Ramos (cell line): ENCODE data around the gene HBA1.
"Not testable (repeated sequence)": the region's sequence is repeated elsewhere in the genome, so short reads cannot be mapped to it uniquely, and the experiment has no call there.

Experiments used
- in situ Hi-C: fragments of 300-500 bp; cut with MboI; formaldehyde crosslinking; loops from one replicate; pipeline ENCODE4 v1.14.3; 2022; ENCODE audit warnings: low sequenced_read_pairs; ENCODE audit not compliant: unreplicated experiment

Gene HBA1

GRCh38 chr16:159136-159849, 17.2 kb upstream of the HBA1 start:
- in situ Hi-C loops, result no loop called here

- in situ Hi-C loops, result not testable (repeated sequence)
These were observed 16.2 kb upstream of the HBA1 start for GRCh38 chr16:160242-160641.

GRCh38 chr16:160691-161190, 15.7 kb upstream of the HBA1 start:
- in situ Hi-C loops, result no loop called here

GRCh38 chr16:162271-162991, 14.0 kb upstream of the HBA1 start:
- in situ Hi-C loops, result no loop called here

- in situ Hi-C loops, result not testable (repeated sequence)
These were observed 13.3 kb upstream of the HBA1 start for GRCh38 chr16:163139-163538.

GRCh38 chr16:163696-164095, 12.8 kb upstream of the HBA1 start:
- in situ Hi-C loops, result not testable (repeated sequence)

- in situ Hi-C loops, result not testable (repeated sequence)
These were observed 12.2 kb upstream of the HBA1 start for GRCh38 chr16:164134-164823.

GRCh38 chr16:164827-165538, 11.5 kb upstream of the HBA1 start:
- in situ Hi-C loops, result no loop called here

GRCh38 chr16:165539-166374, 10.7 kb upstream of the HBA1 start, which contains the start of gene HBM:
Gene HBM (plus strand): TSS chr16:165978. CDS start chr16:165998, 20 bp downstream.
- in situ Hi-C loops, result no loop called here

GRCh38 chr16:166375-167121, 9.9 kb upstream of the HBA1 start:
- in situ Hi-C loops, result no loop called here

- in situ Hi-C loops, result no loop called here
These were observed 9.3 kb upstream of the HBA1 start for GRCh38 chr16:167122-167690.

GRCh38 chr16:168424-168823, 8.1 kb upstream of the HBA1 start:
- in situ Hi-C loops, result no loop called here

GRCh38 chr16:169014-169413, 7.5 kb upstream of the HBA1 start:
- in situ Hi-C loops, result no loop called here

GRCh38 chr16:170088-170507, 6.4 kb upstream of the HBA1 start:
- in situ Hi-C loops, result not testable (repeated sequence)

- in situ Hi-C loops, result no loop called here
These were observed 5.7 kb upstream of the HBA1 start for GRCh38 chr16:170788-171187.

GRCh38 chr16:172374-172941, 4.0 kb upstream of the HBA1 start, which contains the start of gene HBA2:
Gene HBA2 (plus strand): TSS chr16:172876. CDS start chr16:172913, 37 bp downstream.
- in situ Hi-C loops, result not testable (repeated sequence)

- in situ Hi-C loops, result not testable (repeated sequence)
These were observed 3.1 kb upstream of the HBA1 start for GRCh38 chr16:173211-173854.
